CD14-positive monocyte (primary cell): ENCODE measurements around the gene PCBP3. TPM values are rescaled to one million over a fixed set of nuclear protein-coding genes. Genes with fewer than 3 reads are reported as not detected.

Experiments
- DNase-seq, 3 donors: peaks; one replicate each; pipeline ENCODE4 v3.0.0-alpha.2; 2011 to 2022
- H2AFZ ChIP-seq: 2 replicates; pipeline ENCODE4 v1.6.0; 2012; ENCODE audit warnings: mild to moderate bottlenecking, low read depth, low read length, inconsistent platforms; ENCODE audit not compliant: insufficient read depth, poor library complexity, severe bottlenecking
- H3K27ac ChIP-seq, 2 donors: 1 replicate in 1 of 2; 2 replicates in 1 of 2; pipeline ENCODE4 v1.5.1; 2012 to 2013; ENCODE audit warnings: low read length in 2 of 2, control low read depth in 1 of 2, inconsistent platforms in 1 of 2, low read depth in 1 of 2, mild to moderate bottlenecking in 1 of 2
- H3K27me3 ChIP-seq, 2 donors: one replicate each; pipeline versions ENCODE4 v1.6.0 to v1.6.1; 2011 to 2013; ENCODE audit warnings: low read length in 2 of 2; ENCODE audit not compliant: control insufficient read depth in 2 of 2, insufficient read depth in 2 of 2
- H3K36me3 ChIP-seq, 2 donors: replicated peaks in 1 of 2; 1 replicate in 1 of 2; 2 replicates in 1 of 2; pipeline versions ENCODE4 v1.5.1 to v1.6.1; 2012 to 2013; ENCODE audit warnings: low read length in 2 of 2, control low read depth in 1 of 2, inconsistent platforms in 1 of 2, mild to moderate bottlenecking in 1 of 2; ENCODE audit not compliant: insufficient read depth in 2 of 2, control insufficient read depth in 1 of 2
- H3K4me1 ChIP-seq, 2 donors: 1 replicate in 1 of 2; 2 replicates in 1 of 2; pipeline versions ENCODE4 v1.5.1 to v1.6.1; 2012 to 2013; ENCODE audit warnings: low read length in 2 of 2, control low read depth in 1 of 2, inconsistent platforms in 1 of 2, mild to moderate bottlenecking in 1 of 2, moderate library complexity in 1 of 2; ENCODE audit not compliant: insufficient read depth in 2 of 2, control insufficient read depth in 1 of 2
- H3K4me2 ChIP-seq: replicated peaks from 2 replicates; pipeline ENCODE3; 2012; ENCODE audit warnings: low read length, moderate library complexity, mild to moderate bottlenecking; ENCODE audit not compliant: poor library complexity, severe bottlenecking; ENCODE audit errors: extremely low read depth
- H3K4me3 ChIP-seq, 3 experiments: fragments of 200-600 bp in 1 of 3; sonication (generic) in 1 of 3; replicated peaks in 1 of 3; 1 replicate in 2 of 3; 2 replicates in 1 of 3; pipeline ENCODE4 v1.5.1; 2011 to 2013; ENCODE audit warnings: low read length in 3 of 3, mild to moderate bottlenecking in 3 of 3, control low read depth in 2 of 3, low read depth in 2 of 3, inconsistent platforms in 1 of 3, moderate library complexity in 1 of 3
- H3K79me2 ChIP-seq: 2 replicates; pipeline ENCODE4 v1.6.0; 2012; ENCODE audit warnings: mild to moderate bottlenecking, control low read depth, inconsistent platforms, low read length, moderate library complexity; ENCODE audit not compliant: insufficient read depth
- H3K9ac ChIP-seq: 2 replicates; pipeline ENCODE4 v1.6.0; 2017; ENCODE audit warnings: low read length, mild to moderate bottlenecking; ENCODE audit not compliant: insufficient read depth, poor library complexity, severe bottlenecking
- H3K9me3 ChIP-seq, 2 donors: replicated peaks in 1 of 2; 1 replicate in 1 of 2; 2 replicates in 1 of 2; pipeline versions ENCODE4 v1.5.1 to v1.6.1; 2012 to 2013; ENCODE audit warnings: low read length in 2 of 2, control low read depth in 1 of 2; ENCODE audit not compliant: control insufficient read depth in 1 of 2, insufficient read depth in 1 of 2
- H4K20me1 ChIP-seq: 2 replicates; pipeline ENCODE4 v1.6.0; 2012; ENCODE audit warnings: mild to moderate bottlenecking, low read length, control low read depth, moderate library complexity; ENCODE audit not compliant: insufficient read depth
- H3K27ac Mint-ChIP-seq, 7 donors: one replicate each; pipeline ENCODE4 v1.8.0; 2020; ENCODE audit warnings: mild to moderate bottlenecking in 7 of 7, mixed read lengths in 7 of 7, moderate library complexity in 6 of 7, inconsistent platforms in 2 of 7
- H3K27me3 Mint-ChIP-seq, 3 donors: one replicate each; pipeline ENCODE4 v1.8.0; 2021 to 2022; ENCODE audit warnings: low read depth in 3 of 3, mild to moderate bottlenecking in 3 of 3, mixed read lengths in 3 of 3, moderate library complexity in 3 of 3, inconsistent platforms in 1 of 3
- H3K36me3 Mint-ChIP-seq, 2 donors: one replicate each; pipeline ENCODE4 v1.8.0; 2020; ENCODE audit warnings: mixed read lengths in 2 of 2, inconsistent platforms in 1 of 2, mild to moderate bottlenecking in 1 of 2
- H3K4me1 Mint-ChIP-seq: one replicate; pipeline ENCODE4 v1.8.0; 2020; ENCODE audit warnings: mild to moderate bottlenecking, mixed read lengths
- H3K4me3 Mint-ChIP-seq, 2 donors: one replicate each; pipeline ENCODE4 v1.8.0; 2020; ENCODE audit warnings: mild to moderate bottlenecking in 2 of 2, mixed read lengths in 2 of 2, moderate library complexity in 1 of 2
- H3K9me3 Mint-ChIP-seq, 7 donors: one replicate each; pipeline ENCODE4 v1.8.0; 2020 to 2022; ENCODE audit warnings: mixed read lengths in 7 of 7, mild to moderate bottlenecking in 6 of 7, moderate library complexity in 6 of 7, inconsistent platforms in 2 of 7
- CTCF ChIP-seq: fragments of 200-600 bp; IDR thresholded peaks from one replicate; pipeline ENCODE4 v1.8.0; 2022; ENCODE audit warnings: antibody characterized with exemption, mild to moderate bottlenecking
- WGBS: methylation state at CpG from one replicate; pipeline ENCODE4 v1.1.5; 2013; ENCODE audit warnings: missing lambda C conversion rate; ENCODE audit not compliant: insufficient coverage; 5-methylcytosine and 5-hydroxymethylcytosine counted together
- intact Hi-C, 2 donors: fragments of 100-400 bp; cut with micrococcal nuclease; formaldehyde crosslinking; loops; one replicate each; pipeline versions ENCODE4 v1.15.0 to v1.15.1; 2023
- polyA plus RNA-seq, 3 donors: library from polyadenylated mRNA; depleted of rRNA in 1 of 3; unstranded in 2 of 3; stranded (reverse) in 1 of 3; fragments of 300-500 nt in 2 of 3; fragments of >200 nt in 1 of 3; fragmentation: Illumina TruSeq in 2 of 3; gene quantifications; 1 replicate in 2 of 3; 2 replicates in 1 of 3; pipeline ENCODE4 v1.2.3, GENCODE V29; 2012 to 2021

The PCBP3 gene
- polyA plus RNA-seq, 3 donors, result 0.34 to 0.49 TPM; not detected in 1

GRCh38 chr21:45966791-45967394 is 323.4 kb downstream of the PCBP3 start:
- no peak overlapping the region for H3K4me2 ChIP-seq
- H2AFZ ChIP-seq, result no peak overlapping the region
- no peak for TF ChIP-seq CTCF
- Mint-ChIP-seq H3K27me3 (peaks cover 9 to 27% (median 15%) of the 10 kb centered on the region in 3 donors), H3K4me1 (no peaks in the 10 kb centered on the region), H3K36me3 (no peaks in the 10 kb centered on the region), H3K27ac (no peak overlapping the region), H3K9me3 (peaks cover 0 to 19% (median 8%) of the 10 kb centered on the region in 7 donors), H3K4me3 (no peak overlapping the region)
- H3K9me3 ChIP-seq, result peaks cover 3 to 5% of the 10 kb centered on the region in 2 donors
- no peaks in the 10 kb centered on the region for H4K20me1 ChIP-seq
- WGBS, result 80% methylated on average over 1 of the region's 9 CpGs
- H3K4me3 ChIP-seq, result no peak overlapping the region
- no peaks in the 10 kb centered on the region for H3K79me2 ChIP-seq
- no peak overlapping the region for H3K9ac ChIP-seq
- no peaks in the 10 kb centered on the region for H3K4me1 ChIP-seq
- no peak overlapping the region for H3K27ac ChIP-seq
- DNase-seq, result no peak
- intact Hi-C loops, result no loop called here
- peaks cover 0 to 18% of the 10 kb centered on the region in 2 donors for H3K27me3 ChIP-seq
- H3K36me3 ChIP-seq, result no peaks in the 10 kb centered on the region

GRCh38 chr21:45969921-45970673 is 326.6 kb downstream of the PCBP3 start:
- Mint-ChIP-seq H3K27ac (no peak overlapping the region), H3K36me3 (no peaks in the 10 kb centered on the region), H3K4me3 (no peak overlapping the region), H3K27me3 (peaks cover 31 to 58% (median 42%) of the 10 kb centered on the region in 3 donors), H3K4me1 (peaks cover 15% of the 10 kb centered on the region), H3K9me3 (peaks cover 0 to 11% (median 0%) of the 10 kb centered on the region in 7 donors)
- Histone ChIP-seq H3K9me3 (peaks cover 1 to 13% of the 10 kb centered on the region in 2 donors), H3K27ac (no peak overlapping the region), H3K4me2 (no peak overlapping the region), H3K9ac (no peak overlapping the region), H3K36me3 (no peaks in the 10 kb centered on the region), H3K4me1 (peaks cover 22 to 27% of the 10 kb centered on the region in 2 donors), H2AFZ (no peak overlapping the region), H3K79me2 (no peaks in the 10 kb centered on the region), H4K20me1 (no peaks in the 10 kb centered on the region), H3K4me3 (no peak overlapping the region), H3K27me3 (peaks cover 29 to 50% of the 10 kb centered on the region in 2 donors)
- 74% methylated on average over 20 of the region's 22 CpGs for WGBS
- DNase-seq, result no peak
- no peak for TF ChIP-seq CTCF
- intact Hi-C loops, result no loop called here
